Stomach (tissue), 9 donors: ENCODE data around the gene PLXNB3. TPM values are rescaled to one million over a fixed set of nuclear protein-coding genes. Genes with fewer than 3 reads are reported as not detected.

Experiments used
- DNase-seq, 2 donors: peaks; one replicate each; pipeline versions ENCODE4 v3.0.0 to v3.0.0-alpha.2; 2013 to 2019
- H3K27ac ChIP-seq, 5 donors: fragments of 200-600 bp in 4 of 5; sonication (generic) in 4 of 5; one replicate each; pipeline ENCODE4 v1.5.1; 2013 to 2019; ENCODE audit warnings: mild to moderate bottlenecking in 1 of 5, moderate library complexity in 1 of 5
- H3K27me3 ChIP-seq, 3 donors: fragments of 200-600 bp; sonication (generic); one replicate each; pipeline ENCODE4 v1.5.1; 2017 to 2019; ENCODE audit warnings: mixed run types in 1 of 3
- H3K36me3 ChIP-seq, 4 donors: fragments of 200-600 bp; sonication (generic); 1 replicate in 3 of 4; 2 replicates in 1 of 4; pipeline ENCODE4 v1.5.1; 2016 to 2019
- H3K4me1 ChIP-seq, 4 donors: fragments of 200-600 bp; sonication (generic); one replicate each; pipeline ENCODE4 v1.5.1; 2016 to 2019
- H3K4me3 ChIP-seq, 4 donors: fragments of 200-600 bp; sonication (generic) in 3 of 4; one replicate each; pipeline ENCODE4 v1.5.1; 2016 to 2019; ENCODE audit warnings: mild to moderate bottlenecking in 1 of 4
- H3K9me3 ChIP-seq, 4 donors: fragments of 200-600 bp; sonication (generic); one replicate each; pipeline ENCODE4 v1.5.1; 2016 to 2019
- CTCF ChIP-seq, 7 experiments: fragments of 450-650 bp in 4 of 7; fragments of 200-600 bp in 3 of 7; sonication (generic) in 3 of 7; IDR thresholded peaks; one replicate each; pipeline ENCODE4 v1.5.1; 2016 to 2019; ENCODE audit warnings: antibody characterized with exemption in 7 of 7, control low read depth in 2 of 7, mild to moderate bottlenecking in 1 of 7
- EP300 ChIP-seq: sonication (generic); formaldehyde crosslinking; IDR thresholded peaks from one replicate; pipeline ENCODE4 v1.6.1; 2017; ENCODE audit warnings: antibody characterized with exemption
- POLR2A ChIP-seq, 4 donors: fragments of 450-650 bp; IDR thresholded peaks; one replicate each; pipeline ENCODE4 v1.6.1; 2016; ENCODE audit warnings: antibody characterized with exemption in 4 of 4, control low read depth in 2 of 4, mild to moderate bottlenecking in 1 of 4, moderate library complexity in 1 of 4
- POLR2AphosphoS5 ChIP-seq, 3 donors: sonication (generic); formaldehyde crosslinking; IDR thresholded peaks; one replicate each; pipeline ENCODE4 v1.6.1; 2016; ENCODE audit warnings: antibody characterized with exemption in 3 of 3
- WGBS, 5 donors: extraction: QIAGEN DNeasy Blood & Tissue Kit in 3 of 5; methylation state at CpG; one replicate each; pipeline versions ENCODE4 v1.1.5 to v1.1.7; 2013 to 2018; 5-methylcytosine and 5-hydroxymethylcytosine counted together
- intact Hi-C: fragments of 100-400 bp; cut with DNase I; formaldehyde crosslinking; loops from one replicate; pipeline ENCODE4 v1.15.1; 2023; ENCODE audit warnings: low total_unique reads
- polyA plus RNA-seq, 3 donors: library from polyadenylated mRNA; stranded (reverse); fragments of 200-250 nt; gene quantifications; one replicate each; pipeline ENCODE4 v1.2.3, GENCODE V29; 2013
- total RNA-seq, 5 donors: library from RNA; depleted of rRNA; stranded (reverse); fragments of >200 nt; gene quantifications; one replicate each; pipeline versions ENCODE4 v1.1.0 to v1.2.3, GENCODE V29; 2014 to 2016
- donor health status: healthy with polysubstance abuse.
- donor health status: Bipolar disorder and iron deficiency.
- donor health status: healthy.

Gene PLXNB3
- total and polyA plus RNA-seq, 8 donors: 1.8 to 49.2 (median 8.9) TPM

DNA sequence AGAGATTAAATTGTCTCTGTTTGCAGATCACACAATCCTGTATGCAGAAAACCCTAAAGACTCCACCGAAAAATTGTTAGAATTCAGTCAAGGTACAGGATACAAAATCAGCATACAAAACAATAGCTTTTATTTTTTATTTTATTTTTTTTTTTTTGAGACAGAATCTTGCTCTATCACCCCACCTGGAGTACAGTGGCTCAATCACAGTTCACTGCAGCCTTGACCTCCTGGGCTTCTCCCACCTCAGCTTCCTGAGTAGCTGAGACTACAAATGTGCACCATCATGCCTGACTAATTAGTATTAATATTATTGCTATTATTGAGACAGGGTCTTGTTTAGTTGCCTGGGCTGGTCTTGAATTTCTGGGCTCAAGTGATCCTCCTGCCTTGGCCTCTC, 8.9 kb upstream of the PLXNB3 start:
- no peak for DNase-seq
- Histone ChIP-seq H3K36me3 (no peaks in the 10 kb centered on the region), H3K4me3 (no peak overlapping the region), H3K4me1 (no peaks in the 10 kb centered on the region), H3K27me3 (no peaks in the 10 kb centered on the region), H3K9me3 (peaks cover 0 to 26% (median 11%) of the 10 kb centered on the region in 4 donors), H3K27ac (no peak overlapping the region)
- 67 to 88% (median 81%) methylated on average over 1 of the region's 1 CpG for WGBS, 5 donors
- TF ChIP-seq POLR2A (IDR thresholded peaks at IDR 0.05) (no peak), CTCF (IDR thresholded peaks at IDR 0.05) (no peak), EP300 (no peak), POLR2AphosphoS5 (IDR thresholded peaks at IDR 0.05) (no peak)
- intact Hi-C loops: no loop called here

GRCh38 chrX:153761863-153762262, 2.2 kb upstream of the PLXNB3 start:
- H3K4me3 ChIP-seq: no peak overlapping the region
- no peak for TF ChIP-seq POLR2AphosphoS5 (IDR thresholded peaks at IDR 0.05)
- no peak for TF ChIP-seq EP300
- no peak for TF ChIP-seq POLR2A (IDR thresholded peaks at IDR 0.05)
- no peak for TF ChIP-seq CTCF (IDR thresholded peaks at IDR 0.05)
- H3K27ac ChIP-seq: no peak overlapping the region
- 81 to 88% (median 86%) methylated on average over 12 to 15 of the region's 15 CpGs for WGBS, 5 donors
- peaks cover 0 to 3% (median 0%) of the 10 kb centered on the region in 3 donors for H3K27me3 ChIP-seq
- H3K36me3 ChIP-seq: no peaks in the 10 kb centered on the region
- intact Hi-C loops: loop anchor here (5.0 kb wide), 1 partner anchor 190 kb away; no protein-coding TSS in a partner anchor
- H3K4me1 ChIP-seq: peaks cover 0 to 30% (median 26%) of the 10 kb centered on the region in 4 donors
- peaks cover 0 to 12% (median 5%) of the 10 kb centered on the region in 4 donors for H3K9me3 ChIP-seq
- no peak for DNase-seq

DNA sequence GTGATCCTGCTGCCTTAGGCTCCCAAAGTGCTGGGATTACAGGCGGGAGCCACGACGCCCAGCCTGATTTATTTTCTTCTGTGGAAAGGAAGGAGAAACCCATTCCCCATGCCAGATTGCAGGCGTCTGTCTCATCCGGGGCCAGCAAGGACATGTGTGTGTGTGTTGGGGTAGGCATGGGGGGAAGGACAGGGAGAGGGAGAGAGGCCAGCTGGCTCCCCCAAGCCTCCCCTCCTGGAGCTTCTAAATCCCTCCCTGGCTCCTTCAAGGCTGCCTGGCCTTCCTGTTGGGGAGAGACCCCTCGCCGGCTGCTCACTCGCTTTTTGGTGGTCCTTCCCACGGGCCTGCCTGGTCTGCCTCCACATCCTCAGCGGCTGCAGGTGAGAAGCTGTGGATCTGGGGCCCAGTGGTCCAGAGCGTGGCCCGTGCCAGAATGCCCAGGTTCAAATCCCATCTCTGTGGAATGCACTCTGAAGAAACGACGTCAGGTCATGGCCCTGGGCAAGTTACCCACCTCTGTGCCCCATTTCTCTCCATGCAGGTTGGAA, 1.3 kb upstream of the PLXNB3 start:
- Histone ChIP-seq H3K36me3 (no peaks in the 10 kb centered on the region), H3K4me3 (no peak overlapping the region), H3K27ac (no peak overlapping the region), H3K4me1 (peaks cover 0 to 34% (median 26%) of the 10 kb centered on the region in 4 donors), H3K9me3 (peaks cover 0 to 6% (median 2%) of the 10 kb centered on the region in 4 donors), H3K27me3 (peaks cover 0 to 3% (median 0%) of the 10 kb centered on the region in 3 donors)
- 80 to 91% (median 86%) methylated on average over 3 to 14 of the region's 14 CpGs for WGBS, 5 donors
- intact Hi-C loops: loop anchor here (5.0 kb wide), 1 partner anchor 190 kb away; no protein-coding TSS in a partner anchor
- DNase-seq: no peak
- TF ChIP-seq POLR2A (IDR thresholded peaks at IDR 0.05): no peak
- no peak for TF ChIP-seq POLR2AphosphoS5 (IDR thresholded peaks at IDR 0.05)
- TF ChIP-seq CTCF (IDR thresholded peaks at IDR 0.05): no peak
- no peak for TF ChIP-seq EP300

- H3K4me1 ChIP-seq: peaks cover 0 to 34% (median 26%) of the 10 kb centered on the region in 4 donors
- intact Hi-C loops: loop anchor here (5.0 kb wide), 1 partner anchor 189 kb away; no protein-coding TSS in a partner anchor
- H3K9me3 ChIP-seq: peaks cover 0 to 6% (median 0%) of the 10 kb centered on the region in 4 donors
- 72 to 90% (median 84%) methylated on average over 12 to 18 of the region's 18 CpGs for whole genome bisulfite sequencing, 5 donors
- no peaks in the 10 kb centered on the region for H3K36me3 ChIP-seq
- no peak overlapping the region for H3K27ac ChIP-seq
- no peak for DNase-seq
- peaks cover 0 to 3% (median 0%) of the 10 kb centered on the region in 3 donors for H3K27me3 ChIP-seq
- TF ChIP-seq EP300: no peak
- no peak for TF ChIP-seq CTCF (IDR thresholded peaks at IDR 0.05)
- no peak for TF ChIP-seq POLR2A (IDR thresholded peaks at IDR 0.05)
- TF ChIP-seq POLR2AphosphoS5 (IDR thresholded peaks at IDR 0.05): no peak
- H3K4me3 ChIP-seq: no peak overlapping the region
These were observed 634 bp upstream of the PLXNB3 start for GRCh38 chrX:153763298-153763932.
